Sigmoid colon (tissue), 7 donors: ENCODE data around the gene CYBB. TPM values are rescaled to one million over a fixed set of nuclear protein-coding genes. Genes with fewer than 3 reads are reported as not detected.
A peak's percentile ranks its signal among the peaks of the same experiment; 100 is the strongest.

Source experiments
- DNase-seq: peaks from one replicate; pipeline ENCODE4 v3.0.0-alpha.2; 2019
- H3K27ac ChIP-seq, 4 donors: fragments of 200-600 bp; sonication (generic); one replicate each; pipeline ENCODE4 v1.5.1; 2016 to 2019; ENCODE audit warnings: mild to moderate bottlenecking in 1 of 4
- H3K27me3 ChIP-seq, 3 donors: fragments of 200-600 bp; sonication (generic); one replicate each; pipeline ENCODE4 v1.5.1; 2019; ENCODE audit warnings: mild to moderate bottlenecking in 1 of 3
- H3K36me3 ChIP-seq, 4 donors: fragments of 200-600 bp; sonication (generic); one replicate each; pipeline ENCODE4 v1.5.1; 2016 to 2019
- H3K4me1 ChIP-seq, 4 donors: fragments of 200-600 bp; sonication (generic); one replicate each; pipeline ENCODE4 v1.5.1; 2017 to 2019
- H3K4me3 ChIP-seq, 4 donors: fragments of 200-600 bp; sonication (generic); one replicate each; pipeline ENCODE4 v1.5.1; 2017 to 2019; ENCODE audit warnings: mild to moderate bottlenecking in 2 of 4, moderate library complexity in 1 of 4
- H3K9me3 ChIP-seq, 4 donors: fragments of 200-600 bp in 3 of 4; sonication (generic) in 3 of 4; one replicate each; pipeline versions ENCODE4 v1.5.1 to v1.6.1; 2013 to 2019
- CTCF ChIP-seq, 4 experiments: fragments of 450-650 bp in 3 of 4; fragments of 200-600 bp in 1 of 4; IDR thresholded peaks; one replicate each; pipeline ENCODE4 v1.5.1; 2016 to 2019; ENCODE audit warnings: antibody characterized with exemption in 4 of 4, mild to moderate bottlenecking in 3 of 4, moderate library complexity in 2 of 4
- EP300 ChIP-seq, 4 donors: sonication (generic); formaldehyde crosslinking; IDR thresholded peaks; one replicate each; pipeline ENCODE4 v1.6.1; 2017; ENCODE audit warnings: antibody characterized with exemption in 4 of 4
- POLR2A ChIP-seq, 2 donors: fragments of 450-650 bp; IDR thresholded peaks; one replicate each; pipeline ENCODE4 v1.6.1; 2016; ENCODE audit warnings: antibody characterized with exemption in 2 of 2, mild to moderate bottlenecking in 2 of 2, moderate library complexity in 2 of 2
- POLR2AphosphoS5 ChIP-seq, 4 donors: sonication (generic); formaldehyde crosslinking; IDR thresholded peaks; one replicate each; pipeline ENCODE4 v1.6.1; 2017; ENCODE audit warnings: antibody characterized with exemption in 4 of 4
- whole genome bisulfite sequencing, 2 donors: extraction: QIAGEN DNeasy Blood & Tissue Kit; methylation state at CpG; one replicate each; pipeline ENCODE4 v1.1.7; 2013; 5-methylcytosine and 5-hydroxymethylcytosine counted together
- intact Hi-C: fragments of 100-400 bp; cut with DNase I; formaldehyde crosslinking; loops from one replicate; pipeline ENCODE4 v1.15.1; 2023
- polyA plus RNA-seq, 3 donors: library from polyadenylated mRNA; stranded (reverse); fragments of 200-250 nt; gene quantifications; one replicate each; pipeline ENCODE4 v1.2.3, GENCODE V29; 2013
- total RNA-seq, 4 donors: library from RNA; depleted of rRNA; stranded (reverse); fragments of >200 nt; gene quantifications; one replicate each; pipeline ENCODE4 v1.1.0, GENCODE V29; 2016
- donor health status: healthy with polysubstance abuse.
- donor health status: Bipolar disorder and iron deficiency.
- donor health status: healthy.

The CYBB gene
- total and polyA plus RNA-seq, 7 donors: 6.0 to 28.5 (median 23.0) TPM

- H3K4me1 ChIP-seq: no peaks in the 10 kb centered on the region
- peak overlapping the region in 1 of 4 donors; percentile 5 for H3K4me3 ChIP-seq
- 83 to 88% methylated on average over 4 of the region's 4 CpGs for WGBS, 2 donors
- H3K27me3 ChIP-seq: no peaks in the 10 kb centered on the region
- intact Hi-C loops: no loop called here
- no peak for TF ChIP-seq CTCF (IDR thresholded peaks at IDR 0.05)
- TF ChIP-seq POLR2A (IDR thresholded peaks at IDR 0.05): no peak
- TF ChIP-seq EP300 (IDR thresholded peaks at IDR 0.05): no peak
- TF ChIP-seq POLR2AphosphoS5 (IDR thresholded peaks at IDR 0.05): no peak
- H3K27ac ChIP-seq: no peak overlapping the region
- no peaks in the 10 kb centered on the region for H3K36me3 ChIP-seq
- DNase-seq: no peak
- H3K9me3 ChIP-seq: no peaks in the 10 kb centered on the region
Observed at GRCh38 chrX:37781081-37781480, 1.2 kb downstream of the CYBB start.

- Histone ChIP-seq H3K4me3 (peak overlapping the region in 1 of 4 donors; percentile 5), H3K36me3 (no peaks in the 10 kb centered on the region), H3K9me3 (no peaks in the 10 kb centered on the region), H3K27me3 (no peaks in the 10 kb centered on the region), H3K4me1 (no peaks in the 10 kb centered on the region), H3K27ac (no peak overlapping the region)
- DNase-seq: no peak
- TF ChIP-seq POLR2A (IDR thresholded peaks at IDR 0.05): no peak
- no peak for TF ChIP-seq CTCF (IDR thresholded peaks at IDR 0.05)
- no peak for TF ChIP-seq POLR2AphosphoS5 (IDR thresholded peaks at IDR 0.05)
- TF ChIP-seq EP300 (IDR thresholded peaks at IDR 0.05): no peak
- WGBS, 2 donors: 22 to 52% methylated on average over 3 of the region's 3 CpGs
- intact Hi-C loops: no loop called here
Observed at GRCh38 chrX:37781814-37782213, 2.0 kb downstream of the CYBB start.

- WGBS, 2 donors: 79 to 90% methylated on average over 1 of the region's 1 CpG
- no peak for DNase-seq
- Histone ChIP-seq H3K4me1 (no peaks in the 10 kb centered on the region), H3K4me3 (no peak overlapping the region), H3K36me3 (no peaks in the 10 kb centered on the region), H3K27me3 (no peaks in the 10 kb centered on the region), H3K27ac (no peak overlapping the region), H3K9me3 (no peaks in the 10 kb centered on the region)
- intact Hi-C loops: no loop called here
- TF ChIP-seq CTCF (IDR thresholded peaks at IDR 0.05): no peak
- no peak for TF ChIP-seq POLR2A (IDR thresholded peaks at IDR 0.05)
- no peak for TF ChIP-seq POLR2AphosphoS5 (IDR thresholded peaks at IDR 0.05)
- no peak for TF ChIP-seq EP300 (IDR thresholded peaks at IDR 0.05)
Observed at GRCh38 chrX:37782359-37782758, 2.5 kb downstream of the CYBB start.

DNA sequence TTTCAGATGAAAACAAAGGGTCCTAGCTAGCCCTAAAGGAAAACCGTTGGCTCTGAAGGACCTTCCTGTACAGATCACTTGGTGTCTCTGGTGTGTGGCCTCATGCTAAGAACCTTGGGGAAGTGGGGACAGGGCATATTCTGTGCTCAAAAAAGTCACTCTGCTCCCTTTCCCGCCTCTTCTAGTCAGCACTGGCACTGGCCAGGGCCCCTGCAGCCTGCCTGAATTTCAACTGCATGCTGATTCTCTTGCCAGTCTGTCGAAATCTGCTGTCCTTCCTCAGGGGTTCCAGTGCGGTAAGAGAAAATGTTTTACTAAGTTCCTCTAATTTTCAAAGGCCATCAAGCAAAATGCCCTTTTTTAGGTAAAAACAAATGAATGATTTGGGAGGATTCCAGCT, 3.4 kb downstream of the CYBB start:
- Histone ChIP-seq H3K9me3 (no peaks in the 10 kb centered on the region), H3K4me1 (no peaks in the 10 kb centered on the region), H3K27me3 (no peaks in the 10 kb centered on the region), H3K36me3 (no peaks in the 10 kb centered on the region), H3K4me3 (no peak overlapping the region), H3K27ac (no peak overlapping the region)
- intact Hi-C loops: no loop called here
- no peak for DNase-seq
- 81 to 87% methylated on average over 4 of the region's 4 CpGs for WGBS, 2 donors
- TF ChIP-seq POLR2A (IDR thresholded peaks at IDR 0.05) (no peak), CTCF (IDR thresholded peaks at IDR 0.05) (no peak), EP300 (IDR thresholded peaks at IDR 0.05) (no peak), POLR2AphosphoS5 (IDR thresholded peaks at IDR 0.05) (no peak)

DNA sequence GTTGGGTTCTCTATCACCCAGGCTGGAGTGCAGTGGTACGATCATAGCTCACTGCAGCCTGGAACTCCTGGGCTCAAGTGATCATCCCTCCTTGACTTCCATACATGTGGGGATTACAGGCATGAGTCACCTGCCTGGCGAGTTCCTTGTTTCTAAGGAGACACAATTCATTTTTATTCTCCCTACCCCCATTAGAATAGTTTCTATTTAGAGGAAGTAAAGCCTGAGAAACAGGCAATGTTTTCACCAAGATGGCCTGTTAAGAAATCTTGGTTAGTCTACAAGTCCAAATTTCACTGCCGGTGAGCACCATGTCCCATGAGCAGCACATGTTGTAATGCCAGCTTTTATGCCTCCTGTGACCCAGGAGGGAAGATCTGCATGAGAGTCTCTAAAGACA, 5.7 kb downstream of the CYBB start:
- Histone ChIP-seq H3K4me3 (no peak overlapping the region), H3K36me3 (no peaks in the 10 kb centered on the region), H3K9me3 (no peaks in the 10 kb centered on the region), H3K27ac (no peak overlapping the region), H3K27me3 (no peaks in the 10 kb centered on the region), H3K4me1 (no peaks in the 10 kb centered on the region)
- TF ChIP-seq POLR2A (IDR thresholded peaks at IDR 0.05) (no peak), EP300 (IDR thresholded peaks at IDR 0.05) (no peak), POLR2AphosphoS5 (IDR thresholded peaks at IDR 0.05) (no peak), CTCF (IDR thresholded peaks at IDR 0.05) (no peak)
- intact Hi-C loops: no loop called here
- WGBS, 2 donors: 66 to 70% methylated on average over 3 of the region's 3 CpGs
- DNase-seq: no peak
